HepG2 (cell line): ENCODE results near the gene EPS8L1. TPM values are rescaled to one million over a fixed set of nuclear protein-coding genes. Genes with fewer than 3 reads are reported as not detected.

Source experiments
- CERS6 ChIP-seq: sonication (generic); formaldehyde crosslinking; IDR thresholded peaks from 2 replicates; pipeline ENCODE4 v1.5.0; 2020; ENCODE audit warnings: missing genetic modification reagents
- HDAC2 ChIP-seq: sonication (generic); formaldehyde crosslinking; IDR thresholded peaks from 2 replicates; pipeline ENCODE4 v1.4.0; 2020; ENCODE audit warnings: missing genetic modification reagents
- HOXA9 ChIP-seq: sonication (generic); formaldehyde crosslinking; IDR thresholded peaks from 2 replicates; pipeline ENCODE4 v1.8.1; 2022; ENCODE audit warnings: missing genetic modification reagents, mild to moderate bottlenecking, moderate library complexity, borderline replicate concordance
- IKZF1 ChIP-seq: fragments of 450-650 bp; IDR thresholded peaks from 2 replicates; pipeline ENCODE4 v1.7.1; 2016
- KLF9 ChIP-seq: IDR thresholded peaks from 2 replicates; pipeline ENCODE4 v1.6.1; 2016; ENCODE audit warnings: low read depth
- MED8 ChIP-seq: sonication (generic); formaldehyde crosslinking; IDR thresholded peaks from 2 replicates; pipeline ENCODE4 v1.8.1; 2023; ENCODE audit warnings: mild to moderate bottlenecking, missing genetic modification reagents; ENCODE audit not compliant: insufficient replicate concordance
- NFKBIZ ChIP-seq: IDR thresholded peaks from 2 replicates; pipeline ENCODE4 v1.6.1; 2018; ENCODE audit warnings: missing genetic modification reagents, missing compliant biosample characterization
- UBTF ChIP-seq: sonication (generic); formaldehyde crosslinking; IDR thresholded peaks from 2 replicates; pipeline ENCODE4 v1.4.0; 2020; ENCODE audit warnings: mild to moderate bottlenecking, missing genetic modification reagents
- ZFP36 ChIP-seq: fragments of 150-350 bp; IDR thresholded peaks from 2 replicates; pipeline ENCODE4 v1.6.1; 2018; ENCODE audit warnings: borderline replicate concordance, low read length, low read depth; ENCODE audit not compliant: partially characterized antibody
- ZNF225 ChIP-seq: sonication (generic); formaldehyde crosslinking; IDR thresholded peaks from 2 replicates; pipeline ENCODE4 v1.4.0; 2020; ENCODE audit warnings: mild to moderate bottlenecking, missing genetic modification reagents
- ZNF430 ChIP-seq: sonication (generic); formaldehyde crosslinking; IDR thresholded peaks from 2 replicates; pipeline ENCODE4 v1.9.0; 2021; ENCODE audit warnings: mild to moderate bottlenecking, missing genetic modification reagents
- ZNF451 ChIP-seq: sonication (generic); formaldehyde crosslinking; IDR thresholded peaks from 2 replicates; pipeline ENCODE4 v1.5.0; 2020; ENCODE audit warnings: mild to moderate bottlenecking, missing genetic modification reagents
- ZXDC ChIP-seq: sonication (generic); formaldehyde crosslinking; IDR thresholded peaks from 2 replicates; pipeline ENCODE4 v1.5.0; 2020; ENCODE audit warnings: mild to moderate bottlenecking, missing genetic modification reagents
- polyA plus RNA-seq, 8 experiments: library from polyadenylated mRNA; depleted of rRNA in 3 of 8; stranded (reverse) in 7 of 8; unstranded in 1 of 8; fragments of >200 nt; fragmentation: Illumina TruSeq in 4 of 8; extraction: Trizol in 4 of 8; gene quantifications; 2 replicates each; pipeline versions ENCODE4 v1.2.1 to v1.2.3, GENCODE V29; 2011 to 2016; ENCODE audit warnings: low read depth in 4 of 8, missing spikeins in 1 of 8, mixed read lengths in 1 of 8; ENCODE audit not compliant: insufficient read depth in 1 of 8
- total RNA-seq, 5 experiments: library from RNA; depleted of rRNA; stranded (reverse); fragments of >200 nt; fragmentation: Illumina TruSeq; extraction: Trizol; gene quantifications; 2 replicates each; pipeline ENCODE4 v1.2.3, GENCODE V29; 2016; ENCODE audit warnings: low read depth in 1 of 5
- TF ChIP-seq, protein P1 (sequence below): sonication (generic); formaldehyde crosslinking; IDR thresholded peaks from 2 replicates; pipeline ENCODE4 v1.4.0; 2020; ENCODE audit warnings: missing genetic modification reagents, borderline replicate concordance
- TF ChIP-seq, protein P2 (sequence below): sonication (generic); formaldehyde crosslinking; IDR thresholded peaks from 2 replicates; pipeline ENCODE4 v1.8.0; 2022; ENCODE audit warnings: missing genetic modification reagents, mild to moderate bottlenecking, inconsistent platforms, borderline replicate concordance

EPS8L1 gene
- total and polyA plus RNA-seq, 2 of the 13 experiments (the other 11 are each of a cell fraction or from before 2014, with no cell fraction given) = 3.0 to 6.3 TPM

- TF ChIP-seq UBTF (0 out of 2 replicates have a peak, but pooled peaks have one; percentile 26), ZNF430 (no peak), NFKBIZ (CRISPR knock-in tag) (no peak), ZNF451 (CRISPR knock-in tag) (no peak), CERS6 (CRISPR knock-in tag) (no peak), IKZF1 (no peak), ZNF225 (CRISPR knock-in tag) (no peak), HDAC2 (peak; percentile 37; the same call in 1 of the 2 replicates), ZFP36 (no peak), MED8 (no peak), KLF9 (CRISPR knock-in tag) (no peak), HOXA9 (no peak), ZXDC (no peak)
- TF ChIP-seq, protein P1, sequence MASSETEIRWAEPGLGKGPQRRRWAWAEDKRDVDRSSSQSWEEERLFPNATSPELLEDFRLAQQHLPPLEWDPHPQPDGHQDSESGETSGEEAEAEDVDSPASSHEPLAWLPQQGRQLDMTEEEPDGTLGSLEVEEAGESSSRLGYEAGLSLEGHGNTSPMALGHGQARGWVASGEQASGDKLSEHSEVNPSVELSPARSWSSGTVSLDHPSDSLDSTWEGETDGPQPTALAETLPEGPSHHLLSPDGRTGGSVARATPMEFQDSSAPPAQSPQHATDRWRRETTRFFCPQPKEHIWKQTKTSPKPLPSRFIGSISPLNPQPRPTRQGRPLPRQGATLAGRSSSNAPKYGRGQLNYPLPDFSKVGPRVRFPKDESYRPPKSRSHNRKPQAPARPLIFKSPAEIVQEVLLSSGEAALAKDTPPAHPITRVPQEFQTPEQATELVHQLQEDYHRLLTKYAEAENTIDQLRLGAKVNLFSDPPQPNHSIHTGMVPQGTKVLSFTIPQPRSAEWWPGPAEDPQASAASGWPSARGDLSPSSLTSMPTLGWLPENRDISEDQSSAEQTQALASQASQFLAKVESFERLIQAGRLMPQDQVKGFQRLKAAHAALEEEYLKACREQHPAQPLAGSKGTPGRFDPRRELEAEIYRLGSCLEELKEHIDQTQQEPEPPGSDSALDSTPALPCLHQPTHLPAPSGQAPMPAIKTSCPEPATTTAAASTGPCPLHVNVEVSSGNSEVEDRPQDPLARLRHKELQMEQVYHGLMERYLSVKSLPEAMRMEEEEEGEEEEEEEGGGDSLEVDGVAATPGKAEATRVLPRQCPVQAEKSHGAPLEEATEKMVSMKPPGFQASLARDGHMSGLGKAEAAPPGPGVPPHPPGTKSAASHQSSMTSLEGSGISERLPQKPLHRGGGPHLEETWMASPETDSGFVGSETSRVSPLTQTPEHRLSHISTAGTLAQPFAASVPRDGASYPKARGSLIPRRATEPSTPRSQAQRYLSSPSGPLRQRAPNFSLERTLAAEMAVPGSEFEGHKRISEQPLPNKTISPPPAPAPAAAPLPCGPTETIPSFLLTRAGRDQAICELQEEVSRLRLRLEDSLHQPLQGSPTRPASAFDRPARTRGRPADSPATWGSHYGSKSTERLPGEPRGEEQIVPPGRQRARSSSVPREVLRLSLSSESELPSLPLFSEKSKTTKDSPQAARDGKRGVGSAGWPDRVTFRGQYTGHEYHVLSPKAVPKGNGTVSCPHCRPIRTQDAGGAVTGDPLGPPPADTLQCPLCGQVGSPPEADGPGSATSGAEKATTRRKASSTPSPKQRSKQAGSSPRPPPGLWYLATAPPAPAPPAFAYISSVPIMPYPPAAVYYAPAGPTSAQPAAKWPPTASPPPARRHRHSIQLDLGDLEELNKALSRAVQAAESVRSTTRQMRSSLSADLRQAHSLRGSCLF = no peak
- TF ChIP-seq, protein P2, sequence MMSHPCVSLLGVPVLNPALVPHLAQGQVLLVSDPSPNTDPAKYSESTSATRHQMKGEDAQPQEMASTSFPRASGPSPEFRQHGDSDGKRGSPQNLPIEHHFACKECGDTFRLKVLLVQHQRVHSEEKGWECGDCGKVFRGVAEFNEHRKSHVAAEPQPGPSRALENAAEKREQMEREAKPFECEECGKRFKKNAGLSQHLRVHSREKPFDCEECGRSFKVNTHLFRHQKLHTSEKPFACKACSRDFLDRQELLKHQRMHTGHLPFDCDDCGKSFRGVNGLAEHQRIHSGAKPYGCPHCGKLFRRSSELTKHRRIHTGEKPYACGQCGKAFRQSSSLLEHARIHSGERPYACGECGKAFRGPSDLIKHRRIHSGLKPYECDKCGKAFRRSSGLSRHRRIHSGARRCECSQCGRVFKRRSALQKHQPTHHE (CRISPR knock-in tag) = no peak
Observed at GRCh38 chr19:55117663-55118391, 42.2 kb downstream of the EPS8L1 start (continued).
